ENCODE data around the gene IFI27L2.
A peak's percentile ranks its signal among the peaks of the same experiment; 100 is the strongest.

The IFI27L2 gene

GRCh38 chr14:94136575-94137331 is 7.3 kb upstream of the IFI27L2 start:
- ATAC-seq = peak; percentile 90
- H3K27me3 Mint-ChIP-seq = peaks cover 12% of the 10 kb centered on the region

GRCh38 chr14:94135476-94135875 is 6.1 kb upstream of the IFI27L2 start:
- Mint-ChIP-seq H3K27ac (no peak overlapping the region), H3K4me3 (no peak overlapping the region), H3K27me3 (peaks cover 12% of the 10 kb centered on the region), H3K4me1 (peaks cover under 1% of the 10 kb centered on the region), H3K9me3 (peaks cover 7 to 11% of the 10 kb centered on the region in 2 donors)
- ATAC-seq = no peak
- DNase-seq = no peak

More at GRCh38 chr14:94136575-94137331, 7.3 kb upstream of the IFI27L2 start:
- H3K9me3 Mint-ChIP-seq = peaks cover 7 to 11% of the 10 kb centered on the region in 2 donors
- peak; percentile 79 to 82 for DNase-seq
- H3K4me1 Mint-ChIP-seq = no peaks in the 10 kb centered on the region
- no peak overlapping the region for H3K27ac Mint-ChIP-seq
- no peak overlapping the region for H3K4me3 Mint-ChIP-seq

- H3K4me3 Mint-ChIP-seq = no peak overlapping the region
- DNase-seq (peak; percentile 63), ATAC-seq (peak; percentile 55)
- H3K27ac Mint-ChIP-seq = no peak overlapping the region
- peaks cover 26% of the 10 kb centered on the region for H3K4me1 Mint-ChIP-seq
- H3K27me3 Mint-ChIP-seq = peaks cover 10% of the 10 kb centered on the region
- peaks cover 7 to 11% of the 10 kb centered on the region in 2 donors for H3K9me3 Mint-ChIP-seq
Measured at GRCh38 chr14:94132285-94132887, 3.0 kb upstream of the IFI27L2 start.

GRCh38 chr14:94129758-94130414 is 482 bp upstream of the IFI27L2 start:
- DNase-seq (peak in 1 of 2 donors; percentile 23), ATAC-seq (no peak)
- no peaks in the 10 kb centered on the region for H3K27me3 Mint-ChIP-seq
- peaks cover under 1 to 2% of the 10 kb centered on the region in 2 donors for H3K9me3 Mint-ChIP-seq
- H3K27ac Mint-ChIP-seq = peak overlapping the region; percentile 49 to 88
- H3K4me1 Mint-ChIP-seq = peaks cover 26% of the 10 kb centered on the region
- peak overlapping the region; percentile 97 to 99 for H3K4me3 Mint-ChIP-seq

- no peak for ATAC-seq
Measured at GRCh38 chr14:94128216-94128839, 1.1 kb downstream of the IFI27L2 start.

GRCh38 chr14:94127330-94127729 is 2.1 kb downstream of the IFI27L2 start:
- peak overlapping the region in 1 of 2 donors; percentile 48 for H3K27ac Mint-ChIP-seq
- no peaks in the 10 kb centered on the region for H3K27me3 Mint-ChIP-seq
- no peaks in the 10 kb centered on the region for H3K9me3 Mint-ChIP-seq
- H3K4me1 Mint-ChIP-seq = peaks cover 26% of the 10 kb centered on the region
- H3K4me3 Mint-ChIP-seq = no peak overlapping the region
- ATAC-seq (no peak), DNase-seq (no peak)

More at GRCh38 chr14:94128216-94128839, 1.1 kb downstream of the IFI27L2 start:
- no peaks in the 10 kb centered on the region for H3K9me3 Mint-ChIP-seq
- H3K4me1 Mint-ChIP-seq = peaks cover 26% of the 10 kb centered on the region
- H3K27ac Mint-ChIP-seq = peak overlapping the region; percentile 94 to 96
- no peak for DNase-seq
- H3K4me3 Mint-ChIP-seq = peak overlapping the region; percentile 97 to 99
- no peaks in the 10 kb centered on the region for H3K27me3 Mint-ChIP-seq

GRCh38 chr14:94126800-94127199 is 2.6 kb downstream of the IFI27L2 start:
- Mint-ChIP-seq H3K9me3 (no peaks in the 10 kb centered on the region), H3K27ac (no peak overlapping the region), H3K4me3 (no peak overlapping the region), H3K27me3 (no peaks in the 10 kb centered on the region), H3K4me1 (peaks cover 26% of the 10 kb centered on the region)
- ATAC-seq (no peak), DNase-seq (no peak)

- peaks cover 26% of the 10 kb centered on the region for H3K4me1 Mint-ChIP-seq
- no peak overlapping the region for H3K4me3 Mint-ChIP-seq
- peak overlapping the region in 1 of 2 donors; percentile 1 for H3K27ac Mint-ChIP-seq
- H3K9me3 Mint-ChIP-seq = no peaks in the 10 kb centered on the region
- H3K27me3 Mint-ChIP-seq = no peaks in the 10 kb centered on the region
- DNase-seq (no peak), ATAC-seq (no peak)
Measured at GRCh38 chr14:94126419-94126677, 3.1 kb downstream of the IFI27L2 start.

- ATAC-seq (no peak), DNase-seq (no peak)
- Mint-ChIP-seq H3K27me3 (peaks cover 3% of the 10 kb centered on the region), H3K4me3 (no peak overlapping the region), H3K27ac (no peak overlapping the region), H3K9me3 (peaks cover 3% of the 10 kb centered on the region in 2 donors), H3K4me1 (peaks cover 26% of the 10 kb centered on the region)
Measured at GRCh38 chr14:94125659-94126418, 3.6 kb downstream of the IFI27L2 start.

GRCh38 chr14:94124582-94125377 is 4.6 kb downstream of the IFI27L2 start:
- ATAC-seq (no peak), DNase-seq (no peak)
- peaks cover 7% of the 10 kb centered on the region for H3K27me3 Mint-ChIP-seq
- H3K9me3 Mint-ChIP-seq = peaks cover 6 to 14% of the 10 kb centered on the region in 2 donors
- no peak overlapping the region for H3K4me3 Mint-ChIP-seq
- peaks cover 19% of the 10 kb centered on the region for H3K4me1 Mint-ChIP-seq
- peak overlapping the region; percentile 19 to 65 for H3K27ac Mint-ChIP-seq

- H3K27me3 Mint-ChIP-seq = peaks cover 7% of the 10 kb centered on the region
- H3K4me3 Mint-ChIP-seq = no peak overlapping the region
- H3K27ac Mint-ChIP-seq = no peak overlapping the region
- H3K9me3 Mint-ChIP-seq = peaks cover 6 to 19% of the 10 kb centered on the region in 2 donors
- DNase-seq (no peak), ATAC-seq (no peak)
- peaks cover 13% of the 10 kb centered on the region for H3K4me1 Mint-ChIP-seq
Measured at GRCh38 chr14:94123868-94124267, 5.5 kb downstream of the IFI27L2 start.

GRCh38 chr14:94123296-94123695 is 6.1 kb downstream of the IFI27L2 start:
- H3K27ac Mint-ChIP-seq = no peak overlapping the region
- peaks cover 7% of the 10 kb centered on the region for H3K27me3 Mint-ChIP-seq
- H3K9me3 Mint-ChIP-seq = peaks cover 6 to 19% of the 10 kb centered on the region in 2 donors
- peak in 1 of 2 donors; percentile 3 for DNase-seq
- ATAC-seq = no peak
- no peak overlapping the region for H3K4me3 Mint-ChIP-seq
- H3K4me1 Mint-ChIP-seq = peaks cover 7% of the 10 kb centered on the region

GRCh38 chr14:94122438-94122837 is 7.0 kb downstream of the IFI27L2 start:
- Mint-ChIP-seq H3K27me3 (peaks cover 16% of the 10 kb centered on the region), H3K4me3 (no peak overlapping the region), H3K9me3 (peaks cover 6 to 19% of the 10 kb centered on the region in 2 donors), H3K27ac (no peak overlapping the region), H3K4me1 (peaks cover 7% of the 10 kb centered on the region)
- ATAC-seq (no peak), DNase-seq (no peak)

- Mint-ChIP-seq H3K4me3 (no peak overlapping the region), H3K27ac (no peak overlapping the region), H3K27me3 (peaks cover 25% of the 10 kb centered on the region), H3K9me3 (peaks cover 6 to 19% of the 10 kb centered on the region in 2 donors), H3K4me1 (peaks cover 7% of the 10 kb centered on the region)
- ATAC-seq (no peak), DNase-seq (no peak)
Measured at GRCh38 chr14:94121485-94121884, 7.9 kb downstream of the IFI27L2 start.

Measured in stimulated activated naive CD8-positive, alpha-beta T cell treated with anti-CD3 and anti-CD28 coated beads, Interleukin-15, amount 100 ng/mL, for 72 hours (primary cell).